Ishikawa (cell line): ENCODE measurements around the gene AGK.

Source experiments
- CREB1 ChIP-seq: IDR thresholded peaks from 2 replicates; pipeline ENCODE4 v1.6.1; 2012; ENCODE audit warnings: low read depth
- EGR1 ChIP-seq: IDR thresholded peaks from 2 replicates; pipeline ENCODE4 v1.6.1; 2012
- FOXM1 ChIP-seq: IDR thresholded peaks from 2 replicates; pipeline ENCODE4 v1.6.1; 2012; ENCODE audit warnings: low read depth, borderline replicate concordance
- RAD21 ChIP-seq: IDR thresholded peaks from 2 replicates; pipeline ENCODE4 v1.6.1; 2012; ENCODE audit warnings: low read depth
- REST ChIP-seq: IDR thresholded peaks from 2 replicates; pipeline ENCODE4 v1.6.1; 2012; ENCODE audit warnings: low read depth, mild to moderate bottlenecking
- TAF1 ChIP-seq: IDR thresholded peaks from 2 replicates; pipeline ENCODE4 v1.6.1; 2012; ENCODE audit warnings: low read depth, mild to moderate bottlenecking
- YY1 ChIP-seq: IDR thresholded peaks from 2 replicates; pipeline ENCODE4 v1.6.1; 2012; ENCODE audit warnings: low read depth
- ZBTB7A ChIP-seq: IDR thresholded peaks from 2 replicates; pipeline ENCODE4 v1.6.1; 2012; ENCODE audit warnings: low read depth

- TF ChIP-seq CREB1 (no peak), EGR1 (no peak), ZBTB7A (no peak), FOXM1 (no peak), REST (no peak), YY1 (no peak), RAD21 (no peak), TAF1 (no peak)
Measured at GRCh38 chr7:141634065-141634464, 82.9 kb downstream of the AGK start.
